Caco-2 (cell line): ENCODE data around the gene LBHD2. TPM values are rescaled to one million over a fixed set of nuclear protein-coding genes. Genes with fewer than 3 reads are reported as not detected.

Source experiments
- BruUV-seq: library from RNA; stranded (reverse); fragments of 400-500 nt; replicated peaks from 2 replicates; lab custom pipeline; 2021; lab: Mats Ljungman, UMichigan
- CTCF ChIA-PET: fragments of 300-600 bp; sonication (Branson Sonifier 250); formaldehyde crosslinking; loops from one replicate; lab custom pipeline; 2022; ENCODE audit warnings: antibody characterized with exemption; lab: Charles Lee
- POLR2A ChIA-PET: fragments of 300-600 bp; sonication (Branson Sonifier 250); formaldehyde crosslinking; loops from one replicate; lab custom pipeline; 2022; ENCODE audit warnings: antibody characterized with exemption; lab: Charles Lee
- DNase-seq, 2 experiments: peaks; one replicate each; pipeline versions ENCODE4 v3.0.0 to v3.0.0-alpha.2; 2020 to 2022
- H3K27me3 ChIP-seq: replicated peaks from 2 replicates; pipeline ENCODE4 v1.6.0; 2011; ENCODE audit warnings: low read length; ENCODE audit not compliant: control insufficient read depth, insufficient read depth
- H3K36me3 ChIP-seq: 2 replicates; pipeline ENCODE4 v1.5.1; 2011; ENCODE audit warnings: low read length; ENCODE audit not compliant: control insufficient read depth, insufficient read depth
- H3K4me1 ChIP-seq: fragments of 250-450 bp; sonication (Bioruptor Pico); 2 replicates; pipeline ENCODE4 v1.5.1; 2020; ENCODE audit warnings: mild to moderate bottlenecking
- H3K4me3 ChIP-seq: 2 replicates; pipeline ENCODE4 v1.5.1; 2011; ENCODE audit warnings: low read depth, mild to moderate bottlenecking, control low read depth, low read length
- H3K9me3 ChIP-seq: fragments of 250-450 bp; sonication (Bioruptor Pico); 2 replicates; pipeline ENCODE4 v1.5.1; 2020; ENCODE audit warnings: mild to moderate bottlenecking, moderate library complexity
- H3K27ac Mint-ChIP-seq: one replicate; pipeline ENCODE4 v1.8.0; 2022; ENCODE audit warnings: mixed read lengths; ENCODE audit not compliant: unreplicated experiment
- H3K27me3 Mint-ChIP-seq: one replicate; pipeline ENCODE4 v1.8.0; 2022; ENCODE audit warnings: mixed read lengths; ENCODE audit not compliant: insufficient read depth, unreplicated experiment
- H3K36me3 Mint-ChIP-seq: one replicate; pipeline ENCODE4 v1.8.0; 2022; ENCODE audit warnings: mild to moderate bottlenecking, mixed read lengths; ENCODE audit not compliant: insufficient read depth, unreplicated experiment
- H3K4me1 Mint-ChIP-seq: one replicate; pipeline ENCODE4 v1.8.0; 2022; ENCODE audit warnings: low read depth, mixed read lengths; ENCODE audit not compliant: unreplicated experiment
- H3K4me3 Mint-ChIP-seq: one replicate; pipeline ENCODE4 v1.8.0; 2022; ENCODE audit warnings: mild to moderate bottlenecking, moderate library complexity, mixed read lengths; ENCODE audit not compliant: unreplicated experiment
- H3K9me3 Mint-ChIP-seq: one replicate; pipeline ENCODE4 v1.8.0; 2022; ENCODE audit warnings: mixed read lengths; ENCODE audit not compliant: unreplicated experiment
- CTCF ChIP-seq, 2 experiments: fragments of 200-600 bp in 1 of 2; IDR thresholded peaks; 1 replicate in 1 of 2; 2 replicates in 1 of 2; pipeline versions ENCODE4 v1.5.1 to v1.8.0; 2011 to 2022; ENCODE audit warnings: antibody characterized with exemption in 1 of 2, control low read depth in 1 of 2, inconsistent platforms in 1 of 2, low read depth in 1 of 2, low read length in 1 of 2, mild to moderate bottlenecking in 1 of 2, moderate library complexity in 1 of 2; ENCODE audit not compliant: insufficient read depth in 1 of 2, severe bottlenecking in 1 of 2, unreplicated experiment in 1 of 2
- intact Hi-C: fragments of 100-400 bp; cut with micrococcal nuclease; formaldehyde crosslinking; loops from one replicate; pipeline ENCODE4 v1.10.0; 2022; ENCODE audit not compliant: unreplicated experiment
- total RNA-seq: library from RNA; stranded (reverse); gene quantifications from 2 replicates; pipeline ENCODE4 v1.2.3, GENCODE V29; 2022

Gene LBHD2
- total RNA-seq, 1 experiment from 2014 or later: not detected

GRCh38 chr14:103086771-103087342 is 2.8 kb downstream of the LBHD2 start:
- no TSS peak for BruUV-seq
- ChIA-PET CTCF (interaction anchor here (0.6 to 1.1 kb wide), 3 partner anchors 10 to 152 kb away, joined by 3 to 4 read pairs (median 3); no protein-coding TSS in a partner anchor), POLR2A (no interaction called here)
- Histone ChIP-seq H3K36me3 (no peaks in the 10 kb centered on the region), H3K4me3 (no peak overlapping the region), H3K4me1 (no peaks in the 10 kb centered on the region; the same call in 1 of the 2 replicates), H3K9me3 (no peaks in the 10 kb centered on the region), H3K27me3 (no peaks in the 10 kb centered on the region)
- Mint-ChIP-seq H3K27me3 (no peaks in the 10 kb centered on the region), H3K4me3 (no peak overlapping the region), H3K36me3 (no peaks in the 10 kb centered on the region), H3K4me1 (no peaks in the 10 kb centered on the region), H3K9me3 (no peaks in the 10 kb centered on the region), H3K27ac (no peak overlapping the region)
- DNase-seq: no peak
- no peak for TF ChIP-seq CTCF (IDR thresholded peaks at IDR 0.05; ENCODE audit: insufficient read depth in 1 of 2, low read depth in 1 of 2, low read length in 1 of 2, severe bottlenecking in 1 of 2, unreplicated experiment in 1 of 2)
- intact Hi-C loops: no loop called here

GRCh38 chr14:103087343-103087835 is 3.4 kb downstream of the LBHD2 start:
- no peak for TF ChIP-seq CTCF (IDR thresholded peaks at IDR 0.05; ENCODE audit: insufficient read depth in 1 of 2, low read depth in 1 of 2, low read length in 1 of 2, severe bottlenecking in 1 of 2, unreplicated experiment in 1 of 2)
- BruUV-seq: no TSS peak
- H3K36me3 Mint-ChIP-seq: no peaks in the 10 kb centered on the region
- intact Hi-C loops: no loop called here
- no peaks in the 10 kb centered on the region; the same call in 1 of the 2 replicates for H3K4me1 ChIP-seq
- CTCF ChIA-PET: interaction anchor here (0.6 to 1.1 kb wide), 2 partner anchors 9 to 146 kb away, joined by 3 to 4 read pairs; no protein-coding TSS in a partner anchor
- DNase-seq: no peak
- no peak overlapping the region for H3K4me3 Mint-ChIP-seq
- no peaks in the 10 kb centered on the region for H3K27me3 Mint-ChIP-seq
- H3K4me1 Mint-ChIP-seq: no peaks in the 10 kb centered on the region
- POLR2A ChIA-PET: no interaction called here
- no peak overlapping the region for H3K4me3 ChIP-seq
- no peaks in the 10 kb centered on the region for H3K9me3 Mint-ChIP-seq
- H3K36me3 ChIP-seq: no peaks in the 10 kb centered on the region
- H3K9me3 ChIP-seq: no peaks in the 10 kb centered on the region
- no peak overlapping the region for H3K27ac Mint-ChIP-seq
- no peaks in the 10 kb centered on the region for H3K27me3 ChIP-seq

- no peak for DNase-seq
- no peak for TF ChIP-seq CTCF (IDR thresholded peaks at IDR 0.05; ENCODE audit: insufficient read depth in 1 of 2, low read depth in 1 of 2, low read length in 1 of 2, severe bottlenecking in 1 of 2, unreplicated experiment in 1 of 2)
- H3K4me3 ChIP-seq: no peak overlapping the region
- H3K36me3 ChIP-seq: no peaks in the 10 kb centered on the region
- no TSS peak for BruUV-seq
- Mint-ChIP-seq H3K27me3 (no peaks in the 10 kb centered on the region), H3K27ac (no peak overlapping the region), H3K4me1 (no peaks in the 10 kb centered on the region), H3K36me3 (no peaks in the 10 kb centered on the region), H3K9me3 (no peaks in the 10 kb centered on the region), H3K4me3 (no peak overlapping the region)
- intact Hi-C loops: no loop called here
- ChIA-PET CTCF (no interaction called here), POLR2A (no interaction called here)
- H3K9me3 ChIP-seq: no peaks in the 10 kb centered on the region
- peaks cover 2% of the 10 kb centered on the region for H3K4me1 ChIP-seq
- no peaks in the 10 kb centered on the region for H3K27me3 ChIP-seq
These were observed 4.9 kb downstream of the LBHD2 start for GRCh38 chr14:103088921-103089320.
